ENCODE data around the gene MUC6. TPM values are rescaled to one million over a fixed set of nuclear protein-coding genes. Genes with fewer than 3 reads are reported as not detected.

MUC6 gene
- total RNA-seq, 1 experiment from 2014 or later = not detected

DNA sequence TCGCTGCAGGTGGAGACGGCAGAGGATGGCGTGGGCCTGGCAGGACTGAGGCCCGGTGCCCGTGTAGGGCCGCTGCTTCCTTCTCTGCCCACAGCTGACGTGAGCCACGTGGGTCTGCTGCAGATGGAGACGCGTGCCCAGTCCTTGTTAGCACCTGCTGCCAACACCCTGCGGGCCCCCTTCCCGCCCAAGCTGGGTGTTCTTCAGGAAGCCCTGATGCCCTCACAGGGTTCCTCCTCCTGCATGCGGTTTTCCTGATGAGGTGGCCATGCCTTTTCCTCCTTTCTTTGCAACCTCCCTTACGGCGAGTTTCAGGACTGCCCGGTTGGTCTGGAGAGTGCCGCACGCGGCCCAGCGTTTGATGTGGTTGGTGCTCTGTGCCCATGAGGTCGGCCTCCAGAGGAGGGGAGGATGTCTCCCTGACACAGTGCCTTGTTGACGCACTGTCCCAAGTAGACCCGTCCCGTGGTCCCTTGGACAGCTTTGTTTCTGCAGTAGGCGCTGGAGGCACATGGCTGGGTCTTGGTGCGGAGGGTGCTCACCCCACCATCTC is 66.1 kb downstream of the MUC6 start:
- ChIA-PET CTCF (no interaction called here), POLR2A (ENCODE audit: low non-redundant PET) (no interaction called here)
- Histone ChIP-seq H3K9me3 (ENCODE audit: low read depth, low read length, poor library complexity, severe bottlenecking) (no peaks in the 10 kb centered on the region), H3K4me1 (ENCODE audit: insufficient read depth, low read length, poor library complexity, severe bottlenecking) (no peaks in the 10 kb centered on the region), H3K4me3 (ENCODE audit: low read depth, low read length, poor library complexity, severe bottlenecking) (no peak overlapping the region), H3K27ac (ENCODE audit: low read depth, low read length, poor library complexity, severe bottlenecking) (no peak overlapping the region), H3K36me3 (ENCODE audit: insufficient read depth, low read length, poor library complexity, severe bottlenecking) (peaks cover 14% of the 10 kb centered on the region), H3K27me3 (replicated peaks; ENCODE audit: insufficient read depth, low read depth, low read length, poor library complexity) (no peaks in the 10 kb centered on the region)
- TF ChIP-seq, protein P1, sequence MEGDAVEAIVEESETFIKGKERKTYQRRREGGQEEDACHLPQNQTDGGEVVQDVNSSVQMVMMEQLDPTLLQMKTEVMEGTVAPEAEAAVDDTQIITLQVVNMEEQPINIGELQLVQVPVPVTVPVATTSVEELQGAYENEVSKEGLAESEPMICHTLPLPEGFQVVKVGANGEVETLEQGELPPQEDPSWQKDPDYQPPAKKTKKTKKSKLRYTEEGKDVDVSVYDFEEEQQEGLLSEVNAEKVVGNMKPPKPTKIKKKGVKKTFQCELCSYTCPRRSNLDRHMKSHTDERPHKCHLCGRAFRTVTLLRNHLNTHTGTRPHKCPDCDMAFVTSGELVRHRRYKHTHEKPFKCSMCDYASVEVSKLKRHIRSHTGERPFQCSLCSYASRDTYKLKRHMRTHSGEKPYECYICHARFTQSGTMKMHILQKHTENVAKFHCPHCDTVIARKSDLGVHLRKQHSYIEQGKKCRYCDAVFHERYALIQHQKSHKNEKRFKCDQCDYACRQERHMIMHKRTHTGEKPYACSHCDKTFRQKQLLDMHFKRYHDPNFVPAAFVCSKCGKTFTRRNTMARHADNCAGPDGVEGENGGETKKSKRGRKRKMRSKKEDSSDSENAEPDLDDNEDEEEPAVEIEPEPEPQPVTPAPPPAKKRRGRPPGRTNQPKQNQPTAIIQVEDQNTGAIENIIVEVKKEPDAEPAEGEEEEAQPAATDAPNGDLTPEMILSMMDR (conservative IDR thresholded peaks at IDR 0.05; ENCODE audit: low read depth, low read length) = no peak
- TF ChIP-seq EZH2 (IDR thresholded peaks at IDR 0.05; ENCODE audit: borderline replicate concordance, low read depth, low read length, poor library complexity, severe bottlenecking) = no peak
- intact Hi-C loops (cut with micrococcal nuclease; ENCODE audit: unreplicated experiment) = loop anchor here (10.0 kb wide), 1 partner anchor 116 kb away; no protein-coding TSS in a partner anchor
- DNase-seq (ENCODE audit: low spot score) = no peak
- BruUV-seq (replicated peaks) = no TSS peak

DNA sequence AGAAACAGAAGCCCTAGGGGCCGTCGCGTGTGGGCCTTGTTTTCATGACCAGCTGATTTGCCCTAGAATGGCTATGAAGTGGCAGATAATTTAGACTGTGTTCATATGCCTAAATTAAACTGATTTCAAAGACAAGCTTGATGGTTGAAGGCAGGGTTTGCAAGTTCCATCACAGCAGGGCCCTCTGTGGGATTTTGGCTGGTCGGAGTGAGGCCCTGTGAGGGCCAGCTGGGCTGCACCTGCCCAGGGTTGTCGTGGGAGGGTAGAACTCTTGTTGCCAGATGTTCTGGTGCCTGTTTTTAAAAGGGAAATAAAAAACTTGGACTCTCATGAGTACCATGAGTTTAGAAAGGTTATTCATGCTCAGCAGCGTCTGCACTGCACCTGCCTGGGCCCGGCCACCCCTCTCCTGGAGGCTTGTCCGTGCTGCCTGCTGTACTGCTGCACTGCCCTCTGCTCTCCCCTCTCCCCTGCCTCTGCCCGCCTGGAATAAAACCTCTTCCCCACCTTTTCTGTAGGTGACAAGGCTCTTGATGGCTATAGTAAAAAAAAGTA is 66.8 kb downstream of the MUC6 start:
- no peaks in the 10 kb centered on the region for H3K4me1 ChIP-seq (ENCODE audit: insufficient read depth, low read length, poor library complexity, severe bottlenecking)
- no TSS peak for BruUV-seq (replicated peaks)
- no peak for TF ChIP-seq EZH2 (IDR thresholded peaks at IDR 0.05; ENCODE audit: borderline replicate concordance, low read depth, low read length, poor library complexity, severe bottlenecking)
- TF ChIP-seq, protein P1 (conservative IDR thresholded peaks at IDR 0.05; ENCODE audit: low read depth, low read length) = no peak
- intact Hi-C loops (cut with micrococcal nuclease; ENCODE audit: unreplicated experiment) = loop anchor here (10.0 kb wide), 1 partner anchor 115 kb away; no protein-coding TSS in a partner anchor
- no peaks in the 10 kb centered on the region for H3K27me3 ChIP-seq (replicated peaks; ENCODE audit: insufficient read depth, low read depth, low read length, poor library complexity)
- no peaks in the 10 kb centered on the region for H3K9me3 ChIP-seq (ENCODE audit: low read depth, low read length, poor library complexity, severe bottlenecking)
- H3K27ac ChIP-seq (ENCODE audit: low read depth, low read length, poor library complexity, severe bottlenecking) = no peak overlapping the region
- CTCF ChIA-PET = no interaction called here
- peaks cover 14% of the 10 kb centered on the region for H3K36me3 ChIP-seq (ENCODE audit: insufficient read depth, low read length, poor library complexity, severe bottlenecking)
- DNase-seq (ENCODE audit: low spot score) = no peak
- POLR2A ChIA-PET (ENCODE audit: low non-redundant PET) = interaction anchor here (0.6 kb wide), 1 partner anchor 11 kb away, joined by 3 read pairs; no protein-coding TSS in a partner anchor
- no peak overlapping the region for H3K4me3 ChIP-seq (ENCODE audit: low read depth, low read length, poor library complexity, severe bottlenecking)

- Histone ChIP-seq H3K27ac (ENCODE audit: low read depth, low read length, poor library complexity, severe bottlenecking) (no peak overlapping the region), H3K9me3 (ENCODE audit: low read depth, low read length, poor library complexity, severe bottlenecking) (no peaks in the 10 kb centered on the region), H3K4me1 (ENCODE audit: insufficient read depth, low read length, poor library complexity, severe bottlenecking) (no peaks in the 10 kb centered on the region), H3K4me3 (ENCODE audit: low read depth, low read length, poor library complexity, severe bottlenecking) (no peak overlapping the region), H3K36me3 (ENCODE audit: insufficient read depth, low read length, poor library complexity, severe bottlenecking) (peaks cover 17% of the 10 kb centered on the region), H3K27me3 (replicated peaks; ENCODE audit: insufficient read depth, low read depth, low read length, poor library complexity) (no peaks in the 10 kb centered on the region)
- no TSS peak for BruUV-seq (replicated peaks)
- intact Hi-C loops (cut with micrococcal nuclease; ENCODE audit: unreplicated experiment) = no loop called here
- ChIA-PET CTCF (no interaction called here), POLR2A (ENCODE audit: low non-redundant PET) (interaction anchor here (0.6 kb wide), 1 partner anchor 10 kb away, joined by 3 read pairs; no protein-coding TSS in a partner anchor)
- TF ChIP-seq, protein P1 (conservative IDR thresholded peaks at IDR 0.05; ENCODE audit: low read depth, low read length) = no peak
- TF ChIP-seq EZH2 (IDR thresholded peaks at IDR 0.05; ENCODE audit: borderline replicate concordance, low read depth, low read length, poor library complexity, severe bottlenecking) = no peak
- DNase-seq (ENCODE audit: low spot score) = no peak
Measured at GRCh38 chr11:968822-969221, 67.7 kb downstream of the MUC6 start.
